ENCODE results near the gene IFT20. TPM values are rescaled to one million over a fixed set of nuclear protein-coding genes. Genes with fewer than 3 reads are reported as not detected.

Gene IFT20
- total RNA-seq, 2 experiments from 2014 or later = 20.5 to 22.3 TPM

GRCh38 chr17:28357061-28357900 is 22.0 kb upstream of the IFT20 start, which contains the start of gene POLDIP2:
Gene POLDIP2 (minus strand): TSS chr17:28357527. CDS start chr17:28357448, 79 bp downstream.
- DNase-seq = peak; percentile 96
- POLR2A ChIA-PET = interaction anchor here (0.6 to 1.2 kb wide), 4 partner anchors 19 to 193 kb away, joined by 3 to 9 read pairs (median 4); partner anchors contain the start of genes IFT20 and TNFAIP1
- Mint-ChIP-seq H3K9me3 (no peaks in the 10 kb centered on the region), H3K27me3 (no peaks in the 10 kb centered on the region), H3K4me3 (peak within 1 kb of the TSS; percentile 95), H3K27ac (peak within 1 kb of the TSS; percentile 96), H3K4me1 (peaks cover 35% of the 10 kb centered on the region), H3K36me3 (ENCODE audit: low read depth) (peaks cover 24% of the 10 kb centered on the region)
- CTCF ChIA-PET = interaction anchor here (0.6 to 2.4 kb wide), 15 partner anchors 9 to 464 kb away, joined by 3 to 8 read pairs (median 4); partner anchors contain the start of genes IFT20, LYRM9, TNFAIP1 and VTN

- no peaks in the 10 kb centered on the region for H3K27me3 Mint-ChIP-seq
- H3K4me3 Mint-ChIP-seq = no peak overlapping the region
- ChIA-PET CTCF (interaction anchor here (0.9 to 1.1 kb wide), 2 partner anchors 9 to 13 kb away, joined by 3 to 4 read pairs; no protein-coding TSS in a partner anchor), POLR2A (no interaction called here)
- peaks cover 45% of the 10 kb centered on the region for H3K36me3 Mint-ChIP-seq (ENCODE audit: low read depth)
- H3K27ac Mint-ChIP-seq = no peak overlapping the region
- peaks cover 5% of the 10 kb centered on the region for H3K4me1 Mint-ChIP-seq
- H3K9me3 Mint-ChIP-seq = no peaks in the 10 kb centered on the region
- no peak for DNase-seq
Observed at GRCh38 chr17:28350271-28350670, 15.0 kb upstream of the IFT20 start.

- Mint-ChIP-seq H3K27me3 (no peaks in the 10 kb centered on the region), H3K4me3 (no peak overlapping the region), H3K4me1 (peaks cover under 1% of the 10 kb centered on the region), H3K27ac (no peak overlapping the region), H3K36me3 (ENCODE audit: low read depth) (peaks cover 45% of the 10 kb centered on the region), H3K9me3 (no peaks in the 10 kb centered on the region)
- DNase-seq = no peak
- CTCF ChIA-PET = interaction anchor here (1.2 to 1.5 kb wide), 2 partner anchors 14 to 20 kb away, joined by 3 read pairs; partner anchors contain the start of genes IFT20 and TNFAIP1
- POLR2A ChIA-PET = no interaction called here
Observed at GRCh38 chr17:28348979-28349378, 13.7 kb upstream of the IFT20 start.

- peaks cover 45% of the 10 kb centered on the region for H3K36me3 Mint-ChIP-seq (ENCODE audit: low read depth)
- no peak overlapping the region for H3K27ac Mint-ChIP-seq
- no peaks in the 10 kb centered on the region for H3K27me3 Mint-ChIP-seq
- POLR2A ChIA-PET = no interaction called here
- peaks cover 2% of the 10 kb centered on the region for H3K4me1 Mint-ChIP-seq
- CTCF ChIA-PET = interaction anchor here (0.6 to 0.8 kb wide), 3 partner anchors 10 to 138 kb away, joined by 3 to 4 read pairs (median 3); partner anchors contain the start of gene POLDIP2
- H3K4me3 Mint-ChIP-seq = no peak overlapping the region
- no peaks in the 10 kb centered on the region for H3K9me3 Mint-ChIP-seq
- DNase-seq = no peak
Observed at GRCh38 chr17:28347261-28347891, 12.1 kb upstream of the IFT20 start.

- Mint-ChIP-seq H3K4me3 (no peak overlapping the region), H3K4me1 (peaks cover 2% of the 10 kb centered on the region), H3K36me3 (ENCODE audit: low read depth) (peaks cover 45% of the 10 kb centered on the region), H3K27ac (no peak overlapping the region), H3K27me3 (no peaks in the 10 kb centered on the region), H3K9me3 (no peaks in the 10 kb centered on the region)
- POLR2A ChIA-PET = no interaction called here
- CTCF ChIA-PET = interaction anchor here (0.6 to 2.0 kb wide), 4 partner anchors 11 to 139 kb away, joined by 3 to 7 read pairs (median 4); partner anchors contain the start of gene POLDIP2
- no peak for DNase-seq
Observed at GRCh38 chr17:28346746-28347246, 11.5 kb upstream of the IFT20 start.

- DNase-seq = no peak
- Mint-ChIP-seq H3K4me3 (no peak overlapping the region), H3K4me1 (peaks cover 2% of the 10 kb centered on the region), H3K27ac (no peak overlapping the region), H3K9me3 (no peaks in the 10 kb centered on the region), H3K36me3 (ENCODE audit: low read depth) (peaks cover 40% of the 10 kb centered on the region), H3K27me3 (no peaks in the 10 kb centered on the region)
- ChIA-PET POLR2A (no interaction called here), CTCF (interaction anchor here (2.0 kb wide), 1 partner anchor 12 kb away, joined by 7 read pairs; the partner anchor contains the start of gene POLDIP2)
Observed at GRCh38 chr17:28346199-28346580, 10.9 kb upstream of the IFT20 start.

- Mint-ChIP-seq H3K27me3 (no peaks in the 10 kb centered on the region), H3K4me3 (no peak overlapping the region), H3K27ac (no peak overlapping the region), H3K9me3 (no peaks in the 10 kb centered on the region), H3K36me3 (ENCODE audit: low read depth) (peaks cover 36% of the 10 kb centered on the region), H3K4me1 (peaks cover 2% of the 10 kb centered on the region)
- DNase-seq = no peak
- ChIA-PET POLR2A (no interaction called here), CTCF (interaction anchor here (0.6 to 2.0 kb wide), 4 partner anchors 10 to 272 kb away, joined by 3 to 7 read pairs (median 4); partner anchors contain the start of gene POLDIP2)
Observed at GRCh38 chr17:28345419-28346198, 10.3 kb upstream of the IFT20 start.

GRCh38 chr17:28344435-28344901 is 9.2 kb upstream of the IFT20 start:
- CTCF ChIA-PET = interaction anchor here (1.0 to 2.0 kb wide), 3 partner anchors 8 to 13 kb away, joined by 3 to 7 read pairs (median 3); partner anchors contain the start of gene POLDIP2
- Mint-ChIP-seq H3K9me3 (no peaks in the 10 kb centered on the region), H3K36me3 (ENCODE audit: low read depth) (peaks cover 31% of the 10 kb centered on the region), H3K4me3 (no peak overlapping the region), H3K4me1 (peaks cover 2% of the 10 kb centered on the region), H3K27me3 (no peaks in the 10 kb centered on the region), H3K27ac (no peak overlapping the region)
- POLR2A ChIA-PET = no interaction called here
- no peak for DNase-seq

GRCh38 chr17:28344011-28344410 is 8.7 kb upstream of the IFT20 start:
- no peak overlapping the region for H3K4me3 Mint-ChIP-seq
- DNase-seq = no peak
- POLR2A ChIA-PET = no interaction called here
- CTCF ChIA-PET = interaction anchor here (1.6 kb wide), 1 partner anchor 10 kb away, joined by 3 read pairs; no protein-coding TSS in a partner anchor
- no peaks in the 10 kb centered on the region for H3K27me3 Mint-ChIP-seq
- no peak overlapping the region for H3K27ac Mint-ChIP-seq
- H3K4me1 Mint-ChIP-seq = peaks cover 2% of the 10 kb centered on the region
- H3K36me3 Mint-ChIP-seq (ENCODE audit: low read depth) = peaks cover 31% of the 10 kb centered on the region
- H3K9me3 Mint-ChIP-seq = no peaks in the 10 kb centered on the region

GRCh38 chr17:28343491-28343932 is 8.2 kb upstream of the IFT20 start:
- no peak overlapping the region for H3K27ac Mint-ChIP-seq

GRCh38 chr17:28342313-28342712 is 7.0 kb upstream of the IFT20 start:
- DNase-seq = no peak
- Mint-ChIP-seq H3K27me3 (no peaks in the 10 kb centered on the region), H3K4me1 (peaks cover 10% of the 10 kb centered on the region), H3K36me3 (ENCODE audit: low read depth) (peaks cover 22% of the 10 kb centered on the region), H3K4me3 (no peak overlapping the region), H3K9me3 (no peaks in the 10 kb centered on the region), H3K27ac (peak overlapping the region; percentile 57)
- ChIA-PET POLR2A (no interaction called here), CTCF (no interaction called here)

More at GRCh38 chr17:28343491-28343932, 8.2 kb upstream of the IFT20 start:
- Mint-ChIP-seq H3K9me3 (no peaks in the 10 kb centered on the region), H3K36me3 (ENCODE audit: low read depth) (peaks cover 27% of the 10 kb centered on the region), H3K27me3 (no peaks in the 10 kb centered on the region), H3K4me1 (peaks cover 5% of the 10 kb centered on the region), H3K4me3 (no peak overlapping the region)
- CTCF ChIA-PET = interaction anchor here (1.6 kb wide), 1 partner anchor 10 kb away, joined by 3 read pairs; no protein-coding TSS in a partner anchor
- no peak for DNase-seq
- POLR2A ChIA-PET = no interaction called here

GRCh38 chr17:28341516-28341915 is 6.2 kb upstream of the IFT20 start:
- ChIA-PET CTCF (no interaction called here), POLR2A (no interaction called here)
- DNase-seq = no peak
- Mint-ChIP-seq H3K4me1 (peaks cover 18% of the 10 kb centered on the region), H3K4me3 (no peak overlapping the region), H3K27ac (no peak overlapping the region), H3K36me3 (ENCODE audit: low read depth) (peaks cover 20% of the 10 kb centered on the region), H3K27me3 (no peaks in the 10 kb centered on the region), H3K9me3 (no peaks in the 10 kb centered on the region)
